Calu3 (cell line): ENCODE data around the gene AFF2. TPM values are rescaled to one million over a fixed set of nuclear protein-coding genes. Genes with fewer than 3 reads are reported as not detected.

ENCODE experiments used
- BruUV-seq: library from RNA; stranded (reverse); fragments of 400-500 nt; replicated peaks from 2 replicates; lab custom pipeline; 2021; lab: Mats Ljungman, UMichigan
- CTCF ChIA-PET: fragments of 300-600 bp; sonication (Branson Sonifier 250); formaldehyde crosslinking; loops from one replicate; lab custom pipeline; 2022; ENCODE audit warnings: antibody characterized with exemption; lab: Charles Lee
- DNase-seq: peaks from one replicate; pipeline ENCODE4 v3.0.0; 2022
- H3K27ac Mint-ChIP-seq: one replicate; pipeline ENCODE4 v1.8.0; 2022; ENCODE audit warnings: mixed read lengths; ENCODE audit not compliant: unreplicated experiment
- H3K27me3 Mint-ChIP-seq: one replicate; pipeline ENCODE4 v1.8.0; 2022; ENCODE audit warnings: mixed read lengths; ENCODE audit not compliant: unreplicated experiment
- H3K36me3 Mint-ChIP-seq: one replicate; pipeline ENCODE4 v1.8.0; 2022; ENCODE audit warnings: mild to moderate bottlenecking, moderate library complexity, mixed read lengths; ENCODE audit not compliant: insufficient read depth, unreplicated experiment
- H3K4me1 Mint-ChIP-seq: one replicate; pipeline ENCODE4 v1.8.0; 2022; ENCODE audit warnings: mild to moderate bottlenecking, low read depth, mixed read lengths; ENCODE audit not compliant: unreplicated experiment
- H3K4me3 Mint-ChIP-seq: one replicate; pipeline ENCODE4 v1.8.0; 2022; ENCODE audit warnings: mild to moderate bottlenecking, low read depth, moderate library complexity, mixed read lengths; ENCODE audit not compliant: unreplicated experiment
- H3K9me3 Mint-ChIP-seq: one replicate; pipeline ENCODE4 v1.8.0; 2022; ENCODE audit warnings: low read depth, mixed read lengths; ENCODE audit not compliant: unreplicated experiment
- CTCF ChIP-seq: fragments of 200-600 bp; IDR thresholded peaks from one replicate; pipeline ENCODE4 v1.8.0; 2022; ENCODE audit warnings: antibody characterized with exemption; ENCODE audit not compliant: unreplicated experiment
- intact Hi-C: fragments of 100-400 bp; cut with micrococcal nuclease; formaldehyde crosslinking; loops from one replicate; pipeline ENCODE4 v1.10.0; 2022; ENCODE audit not compliant: unreplicated experiment
- total RNA-seq: library from RNA; stranded (reverse); gene quantifications from 2 replicates; pipeline ENCODE4 v1.2.3, GENCODE V29; 2022

AFF2 gene
- total RNA-seq, 1 experiment from 2014 or later = 0.17 TPM

- no peak for TF ChIP-seq CTCF
- CTCF ChIA-PET = no interaction called here
- DNase-seq = no peak
- H3K4me3 Mint-ChIP-seq = peak overlapping the region; percentile 26
- no peak overlapping the region for H3K27ac Mint-ChIP-seq
- BruUV-seq = no TSS peak
- no peaks in the 10 kb centered on the region for H3K9me3 Mint-ChIP-seq
- H3K4me1 Mint-ChIP-seq = peaks cover 16% of the 10 kb centered on the region
- H3K27me3 Mint-ChIP-seq = no peaks in the 10 kb centered on the region
- intact Hi-C loops = no loop called here
- H3K36me3 Mint-ChIP-seq = no peaks in the 10 kb centered on the region
These were observed 254.7 kb downstream of the AFF2 start for GRCh38 chrX:148755111-148755510.

DNA sequence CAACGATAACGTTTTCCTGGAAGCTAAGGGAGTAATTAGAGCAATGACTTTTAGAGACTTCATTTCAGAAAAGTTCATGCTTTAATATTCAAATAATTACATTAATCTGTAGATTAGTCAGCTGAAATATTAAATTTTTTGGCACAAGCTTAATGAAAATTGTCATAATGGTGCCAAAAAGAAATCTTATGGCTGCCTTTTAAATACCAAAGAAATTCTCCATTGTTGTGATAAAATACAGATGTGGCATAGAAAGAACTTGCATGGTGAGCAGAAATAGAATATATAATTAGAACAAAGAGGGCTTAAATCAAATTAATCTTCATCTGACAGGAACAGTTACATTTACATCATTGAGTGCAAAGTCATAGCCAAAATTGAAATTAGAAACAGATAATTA, 263.5 kb downstream of the AFF2 start:
- intact Hi-C loops = no loop called here
- Mint-ChIP-seq H3K36me3 (no peaks in the 10 kb centered on the region), H3K4me1 (no peaks in the 10 kb centered on the region), H3K9me3 (no peaks in the 10 kb centered on the region), H3K4me3 (no peak overlapping the region), H3K27me3 (no peaks in the 10 kb centered on the region), H3K27ac (no peak overlapping the region)
- no peak for TF ChIP-seq CTCF
- DNase-seq = no peak
- no TSS peak for BruUV-seq
- CTCF ChIA-PET = no interaction called here

DNA sequence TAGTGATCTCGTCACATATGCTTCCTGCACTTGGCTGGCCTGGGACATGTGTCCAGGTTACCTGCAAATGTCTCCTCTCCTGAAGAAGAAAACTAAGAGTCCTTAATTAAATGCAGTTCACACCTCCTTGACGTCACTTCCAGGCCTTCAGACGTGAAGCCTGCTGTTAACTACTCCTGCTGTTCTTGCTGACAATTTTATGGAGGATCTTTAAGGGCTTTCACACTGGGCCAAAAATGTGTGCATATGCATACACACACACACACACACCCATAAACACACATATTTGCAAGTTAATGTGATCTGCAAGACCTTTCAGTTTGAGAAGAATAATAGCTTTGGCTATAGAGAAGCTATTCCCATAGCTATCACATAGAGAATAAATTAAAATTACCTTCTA, 267.9 kb downstream of the AFF2 start:
- intact Hi-C loops = no loop called here
- CTCF ChIA-PET = no interaction called here
- Mint-ChIP-seq H3K9me3 (peaks cover 3% of the 10 kb centered on the region), H3K4me1 (no peaks in the 10 kb centered on the region), H3K27me3 (no peaks in the 10 kb centered on the region), H3K27ac (no peak overlapping the region), H3K4me3 (no peak overlapping the region), H3K36me3 (no peaks in the 10 kb centered on the region)
- BruUV-seq = no TSS peak
- DNase-seq = no peak
- no peak for TF ChIP-seq CTCF

GRCh38 chrX:148771440-148771839, 271.0 kb downstream of the AFF2 start:
- TF ChIP-seq CTCF = no peak
- Mint-ChIP-seq H3K27me3 (no peaks in the 10 kb centered on the region), H3K27ac (no peak overlapping the region), H3K36me3 (no peaks in the 10 kb centered on the region), H3K4me3 (no peak overlapping the region), H3K4me1 (no peaks in the 10 kb centered on the region), H3K9me3 (peaks cover 12% of the 10 kb centered on the region)
- BruUV-seq = no TSS peak
- intact Hi-C loops = no loop called here
- CTCF ChIA-PET = no interaction called here
- no peak for DNase-seq

- H3K4me1 Mint-ChIP-seq = no peaks in the 10 kb centered on the region
- CTCF ChIA-PET = no interaction called here
- no peaks in the 10 kb centered on the region for H3K27me3 Mint-ChIP-seq
- no peaks in the 10 kb centered on the region for H3K36me3 Mint-ChIP-seq
- intact Hi-C loops = no loop called here
- no peak for DNase-seq
- no peak overlapping the region for H3K27ac Mint-ChIP-seq
- H3K4me3 Mint-ChIP-seq = no peak overlapping the region
- no peak for TF ChIP-seq CTCF
- no TSS peak for BruUV-seq
- H3K9me3 Mint-ChIP-seq = peaks cover 16% of the 10 kb centered on the region
These were observed 273.9 kb downstream of the AFF2 start for GRCh38 chrX:148774276-148774675.
